Measurements from ENCODE around the gene DGKH. TPM values are rescaled to one million over a fixed set of nuclear protein-coding genes. Genes with fewer than 3 reads are reported as not detected.

The DGKH gene
- total and polyA plus RNA-seq, 2 donors from 2014 or later: 1.7 to 28.8 TPM

DNA sequence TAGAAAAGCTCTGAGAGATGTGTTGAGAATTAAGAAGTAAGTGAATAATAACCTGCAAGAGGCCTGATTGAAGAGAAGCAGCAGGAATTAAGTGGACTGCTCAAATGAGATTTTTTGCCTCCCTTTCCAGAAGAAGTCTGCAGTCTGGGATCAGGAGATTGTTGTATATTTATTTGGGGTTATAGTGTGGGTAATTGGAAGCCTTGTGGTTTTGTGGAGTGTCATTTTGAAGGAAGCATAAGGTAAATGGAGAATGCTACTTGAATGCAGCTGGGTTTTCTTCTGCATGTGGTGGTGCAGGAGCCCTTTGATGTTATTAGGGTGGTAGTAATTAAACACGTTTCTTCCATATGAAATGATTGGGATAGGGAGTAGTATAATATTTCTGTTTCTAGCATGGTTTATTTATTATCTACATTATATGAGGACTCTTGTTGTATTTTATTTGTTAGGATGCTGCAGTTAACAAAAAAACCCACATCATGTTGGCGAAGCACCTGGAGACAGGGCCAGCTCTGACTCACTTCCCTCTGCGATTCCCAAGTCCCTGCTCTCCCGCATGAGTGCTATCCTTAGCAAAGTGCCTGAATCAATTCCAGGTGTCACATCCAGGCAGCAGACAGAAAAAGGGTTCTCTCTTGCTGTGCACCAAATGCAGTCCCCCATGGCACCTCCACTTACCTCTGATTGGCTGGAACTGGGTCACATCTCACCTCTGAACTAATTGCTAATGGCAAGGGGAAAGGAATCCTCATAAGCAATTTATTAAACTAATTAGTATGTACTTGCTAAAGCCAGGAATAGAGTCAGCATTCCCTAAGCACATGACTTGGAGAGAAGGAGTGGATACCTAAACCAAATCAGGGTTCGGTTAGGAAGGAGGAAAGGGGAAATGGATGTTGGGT is 54.8 kb downstream of the DGKH start:
- Histone ChIP-seq H3K9me3 (ENCODE audit: control insufficient read depth in 2 of 3, insufficient read depth in 1 of 3, low read length in 3 of 3) (peaks cover 0 to 5% (median 0%) of the 10 kb centered on the region in 3 donors), H3K4me3 (ENCODE audit: low read length in 3 of 3) (no peak overlapping the region), H3K9ac (ENCODE audit: low read length in 3 of 3) (no peak overlapping the region), H3K36me3 (ENCODE audit: control insufficient read depth in 2 of 3, insufficient read depth in 3 of 3, low read length in 3 of 3) (no peaks in the 10 kb centered on the region), H3K27ac (ENCODE audit: low read depth in 2 of 2, low read length in 2 of 2) (no peak overlapping the region), H3K4me1 (ENCODE audit: control insufficient read depth in 2 of 3, insufficient read depth in 2 of 3, low read depth in 1 of 3, low read length in 3 of 3) (peaks cover 0 to 7% (median 2%) of the 10 kb centered on the region in 3 donors), H3K27me3 (ENCODE audit: control insufficient read depth, insufficient read depth, low read length) (no peaks in the 10 kb centered on the region)
- FAIRE-seq (no peak), DNase-seq (no peak)
- intact Hi-C loops (cut with DNase I): no loop called here
- TF ChIP-seq CTCF (IDR thresholded peaks at IDR 0.05; ENCODE audit: borderline replicate concordance, extremely low read depth, insufficient read depth): no peak

GRCh38 chr13:42106998-42107397 is 58.5 kb downstream of the DGKH start:
- Histone ChIP-seq H3K4me1 (ENCODE audit: control insufficient read depth in 2 of 3, insufficient read depth in 2 of 3, low read depth in 1 of 3, low read length in 3 of 3) (peaks cover 0 to 7% (median 3%) of the 10 kb centered on the region in 3 donors), H3K27me3 (ENCODE audit: control insufficient read depth, insufficient read depth, low read length) (no peaks in the 10 kb centered on the region), H3K36me3 (ENCODE audit: control insufficient read depth in 2 of 3, insufficient read depth in 3 of 3, low read length in 3 of 3) (no peaks in the 10 kb centered on the region), H3K27ac (ENCODE audit: low read depth in 2 of 2, low read length in 2 of 2) (no peak overlapping the region), H3K9ac (ENCODE audit: low read length in 3 of 3) (no peak overlapping the region), H3K9me3 (ENCODE audit: control insufficient read depth in 2 of 3, insufficient read depth in 1 of 3, low read length in 3 of 3) (peaks cover 0 to 5% (median 0%) of the 10 kb centered on the region in 3 donors), H3K4me3 (ENCODE audit: low read length in 3 of 3) (no peak overlapping the region)
- FAIRE-seq (no peak), DNase-seq (no peak)
- no peak for TF ChIP-seq CTCF (IDR thresholded peaks at IDR 0.05; ENCODE audit: borderline replicate concordance, extremely low read depth, insufficient read depth)
- intact Hi-C loops (cut with DNase I): no loop called here

- Histone ChIP-seq H3K4me1 (ENCODE audit: control insufficient read depth in 2 of 3, insufficient read depth in 2 of 3, low read depth in 1 of 3, low read length in 3 of 3) (peaks cover 0 to 7% (median 0%) of the 10 kb centered on the region in 3 donors), H3K9me3 (ENCODE audit: control insufficient read depth in 2 of 3, insufficient read depth in 1 of 3, low read length in 3 of 3) (peaks cover 0 to 5% (median 0%) of the 10 kb centered on the region in 3 donors), H3K36me3 (ENCODE audit: control insufficient read depth in 2 of 3, insufficient read depth in 3 of 3, low read length in 3 of 3) (no peaks in the 10 kb centered on the region), H3K27ac (ENCODE audit: low read depth in 2 of 2, low read length in 2 of 2) (no peak overlapping the region), H3K27me3 (ENCODE audit: control insufficient read depth, insufficient read depth, low read length) (no peaks in the 10 kb centered on the region), H3K4me3 (ENCODE audit: low read length in 3 of 3) (no peak overlapping the region), H3K9ac (ENCODE audit: low read length in 3 of 3) (no peak overlapping the region)
- FAIRE-seq (no peak), DNase-seq (no peak)
- intact Hi-C loops (cut with DNase I): no loop called here
- TF ChIP-seq CTCF (IDR thresholded peaks at IDR 0.05; ENCODE audit: borderline replicate concordance, extremely low read depth, insufficient read depth): no peak
Measured at GRCh38 chr13:42107421-42107820, 59.0 kb downstream of the DGKH start.
